ENCODE data around the gene TRIM65. TPM values are rescaled to one million over a fixed set of nuclear protein-coding genes. Genes with fewer than 3 reads are reported as not detected.

The TRIM65 gene, protein sequence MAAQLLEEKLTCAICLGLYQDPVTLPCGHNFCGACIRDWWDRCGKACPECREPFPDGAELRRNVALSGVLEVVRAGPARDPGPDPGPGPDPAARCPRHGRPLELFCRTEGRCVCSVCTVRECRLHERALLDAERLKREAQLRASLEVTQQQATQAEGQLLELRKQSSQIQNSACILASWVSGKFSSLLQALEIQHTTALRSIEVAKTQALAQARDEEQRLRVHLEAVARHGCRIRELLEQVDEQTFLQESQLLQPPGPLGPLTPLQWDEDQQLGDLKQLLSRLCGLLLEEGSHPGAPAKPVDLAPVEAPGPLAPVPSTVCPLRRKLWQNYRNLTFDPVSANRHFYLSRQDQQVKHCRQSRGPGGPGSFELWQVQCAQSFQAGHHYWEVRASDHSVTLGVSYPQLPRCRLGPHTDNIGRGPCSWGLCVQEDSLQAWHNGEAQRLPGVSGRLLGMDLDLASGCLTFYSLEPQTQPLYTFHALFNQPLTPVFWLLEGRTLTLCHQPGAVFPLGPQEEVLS
- total RNA-seq = 10 to 100 TPM; 23.4 to 25.5 TPM
- polyA plus RNA-seq (ENCODE audit: insufficient read depth, low read depth, low replicate concordance) = 8.6 TPM
- long read RNA-seq, donor 1, partial matches to known transcripts = 0 of 6 reads
- long read RNA-seq, donor 1, other reads (novel, unspliced or antisense) = 0 of 6 reads
- long read RNA-seq, donor 2, partial matches to known transcripts = 0 of 3 reads
- long read RNA-seq, donor 2, other reads (novel, unspliced or antisense) = 0 of 3 reads

DNA sequence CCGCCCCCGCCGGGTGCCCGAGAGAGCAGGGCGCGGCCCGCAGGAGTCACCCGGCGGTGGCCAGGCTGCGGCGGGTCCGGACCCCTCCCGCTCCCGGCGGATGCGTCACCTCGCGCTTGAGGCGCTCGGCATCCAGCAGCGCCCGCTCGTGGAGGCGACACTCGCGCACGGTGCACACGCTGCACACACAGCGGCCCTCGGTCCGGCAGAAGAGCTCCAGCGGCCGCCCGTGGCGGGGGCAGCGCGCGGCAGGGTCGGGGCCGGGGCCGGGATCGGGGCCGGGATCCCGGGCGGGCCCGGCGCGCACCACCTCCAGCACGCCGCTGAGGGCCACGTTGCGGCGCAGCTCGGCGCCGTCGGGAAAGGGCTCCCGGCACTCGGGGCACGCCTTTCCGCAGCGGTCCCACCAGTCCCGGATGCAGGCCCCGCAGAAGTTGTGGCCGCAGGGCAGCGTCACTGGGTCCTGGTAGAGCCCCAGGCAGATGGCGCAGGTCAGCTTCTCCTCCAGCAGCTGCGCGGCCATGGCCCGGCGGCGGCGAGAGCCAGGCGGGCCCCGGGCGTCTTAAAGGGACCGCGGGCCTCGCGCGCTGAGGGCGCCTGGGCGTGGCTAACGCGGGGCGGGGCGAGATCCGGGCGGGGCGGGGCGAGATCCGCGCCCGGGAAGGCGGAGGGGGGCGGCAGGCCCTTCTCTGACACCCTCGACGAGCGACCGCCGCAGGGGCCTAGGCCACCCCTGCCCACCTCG, at the start of gene TRIM65:
Gene TRIM65, minus strand, starts transcription at position 537 of the 745 bp plus-strand sequence. Its CDS starts 14 bp downstream, at position 523.
- DNase-seq = peak; percentile 81
- H3K4me3 ChIP-seq = peak within 1 kb of the TSS; percentile 67 to 82
- peak within 1 kb of the TSS; percentile 85 to 89 for H3K27ac ChIP-seq
- intact Hi-C loops (cut with DNase I; ENCODE audit: low total_unique reads) = no loop called here
- H3K4me1 ChIP-seq = peaks cover 30% of the 10 kb centered on the region
- H3K27me3 ChIP-seq = no peaks in the 10 kb centered on the region
- TF ChIP-seq, protein P1, sequence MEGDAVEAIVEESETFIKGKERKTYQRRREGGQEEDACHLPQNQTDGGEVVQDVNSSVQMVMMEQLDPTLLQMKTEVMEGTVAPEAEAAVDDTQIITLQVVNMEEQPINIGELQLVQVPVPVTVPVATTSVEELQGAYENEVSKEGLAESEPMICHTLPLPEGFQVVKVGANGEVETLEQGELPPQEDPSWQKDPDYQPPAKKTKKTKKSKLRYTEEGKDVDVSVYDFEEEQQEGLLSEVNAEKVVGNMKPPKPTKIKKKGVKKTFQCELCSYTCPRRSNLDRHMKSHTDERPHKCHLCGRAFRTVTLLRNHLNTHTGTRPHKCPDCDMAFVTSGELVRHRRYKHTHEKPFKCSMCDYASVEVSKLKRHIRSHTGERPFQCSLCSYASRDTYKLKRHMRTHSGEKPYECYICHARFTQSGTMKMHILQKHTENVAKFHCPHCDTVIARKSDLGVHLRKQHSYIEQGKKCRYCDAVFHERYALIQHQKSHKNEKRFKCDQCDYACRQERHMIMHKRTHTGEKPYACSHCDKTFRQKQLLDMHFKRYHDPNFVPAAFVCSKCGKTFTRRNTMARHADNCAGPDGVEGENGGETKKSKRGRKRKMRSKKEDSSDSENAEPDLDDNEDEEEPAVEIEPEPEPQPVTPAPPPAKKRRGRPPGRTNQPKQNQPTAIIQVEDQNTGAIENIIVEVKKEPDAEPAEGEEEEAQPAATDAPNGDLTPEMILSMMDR (IDR thresholded peaks at IDR 0.05) = peak; percentile 6 to 17 (median 16)
- TF ChIP-seq POLR2A (IDR thresholded peaks at IDR 0.05) = peak; percentile 2
- WGBS, 2 donors = 1% methylated on average over 65 of the region's 102 CpGs; no CpG with 5 or more reads in 1 of the 2 donors
- no peaks in the 10 kb centered on the region for H3K36me3 ChIP-seq (ENCODE audit: low read depth, missing control alignments)
- H3K9me3 ChIP-seq = no peaks in the 10 kb centered on the region

DNA sequence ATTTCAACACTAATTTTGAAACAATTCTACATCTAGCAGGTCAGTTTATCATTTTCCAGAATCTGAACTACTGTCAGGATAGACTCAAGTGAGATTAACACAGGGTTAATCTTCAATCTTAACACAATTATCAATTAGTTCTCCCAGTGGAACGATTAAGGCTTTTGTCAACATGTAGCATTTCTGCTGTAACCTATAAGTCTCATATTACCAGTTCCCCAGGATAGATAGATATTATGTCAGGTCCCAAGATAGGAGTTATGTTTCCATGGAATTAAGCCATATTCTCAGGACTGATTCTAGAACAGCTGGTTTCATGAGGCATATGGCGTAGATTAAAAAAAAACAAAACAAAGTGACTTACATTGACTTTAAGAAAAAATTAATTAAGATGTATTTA, 48.5 kb upstream of the TRIM65 start:
- Histone ChIP-seq H3K4me1 (peaks cover 5% of the 10 kb centered on the region), H3K27me3 (no peaks in the 10 kb centered on the region), H3K36me3 (ENCODE audit: low read depth, missing control alignments) (no peaks in the 10 kb centered on the region), H3K27ac (no peak overlapping the region), H3K4me3 (no peak overlapping the region), H3K9me3 (no peaks in the 10 kb centered on the region)
- TF ChIP-seq POLR2A (IDR thresholded peaks at IDR 0.05) = no peak
- TF ChIP-seq, protein P1 (IDR thresholded peaks at IDR 0.05) = no peak
- intact Hi-C loops (cut with DNase I; ENCODE audit: low total_unique reads) = no loop called here
- WGBS, 2 donors = 61 to 76% methylated on average over 2 of the region's 2 CpGs
- no peak for DNase-seq

DNA sequence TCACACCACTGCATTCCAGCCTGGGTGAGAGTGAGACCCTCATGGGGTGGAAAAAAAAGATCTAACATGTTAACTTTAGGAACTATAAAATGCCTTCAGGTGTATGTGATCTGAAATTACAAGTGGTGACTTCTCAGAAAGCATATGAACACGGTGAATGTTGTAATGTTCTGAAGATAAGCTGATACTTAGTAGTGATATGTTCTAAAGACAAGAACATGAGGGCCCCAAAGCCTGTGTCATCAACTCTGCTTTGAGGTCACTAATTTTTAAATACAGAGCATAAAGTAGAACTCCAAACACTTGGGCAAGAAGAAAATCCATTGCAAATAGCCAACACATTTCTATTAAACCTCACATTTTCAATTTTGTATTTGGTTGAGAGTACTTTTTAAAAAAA, 46.7 kb upstream of the TRIM65 start:
- TF ChIP-seq POLR2A (IDR thresholded peaks at IDR 0.05) = no peak
- TF ChIP-seq, protein P1 (IDR thresholded peaks at IDR 0.05) = no peak
- Histone ChIP-seq H3K9me3 (no peaks in the 10 kb centered on the region), H3K4me3 (no peak overlapping the region), H3K27ac (no peak overlapping the region), H3K27me3 (no peaks in the 10 kb centered on the region), H3K36me3 (ENCODE audit: low read depth, missing control alignments) (no peaks in the 10 kb centered on the region), H3K4me1 (peaks cover 5% of the 10 kb centered on the region)
- intact Hi-C loops (cut with DNase I; ENCODE audit: low total_unique reads) = no loop called here
- DNase-seq = no peak
- WGBS, 2 donors = 60 to 76% methylated on average over 1 of the region's 1 CpG

DNA sequence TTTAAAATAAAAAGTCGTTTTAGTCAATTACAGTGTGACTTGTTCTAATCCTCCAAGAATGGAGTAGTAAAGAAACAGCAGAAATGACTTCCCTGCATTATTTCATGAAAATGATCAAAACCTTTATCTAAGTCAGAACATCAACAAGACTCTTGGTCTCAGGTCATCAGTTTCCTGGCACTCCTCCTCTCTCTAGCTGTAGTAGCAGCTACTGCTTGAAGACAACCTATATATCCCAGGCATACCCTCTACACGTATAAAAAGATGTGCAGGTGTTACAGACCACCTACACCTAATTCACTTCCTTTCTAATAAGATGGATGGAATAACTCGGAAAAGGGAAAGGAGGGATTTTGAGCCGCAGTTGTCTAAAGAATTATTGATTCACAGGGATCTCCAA, 45.7 kb upstream of the TRIM65 start:
- Histone ChIP-seq H3K27me3 (no peaks in the 10 kb centered on the region), H3K27ac (no peak overlapping the region), H3K4me3 (no peak overlapping the region), H3K9me3 (no peaks in the 10 kb centered on the region), H3K4me1 (peaks cover 5% of the 10 kb centered on the region), H3K36me3 (ENCODE audit: low read depth, missing control alignments) (no peaks in the 10 kb centered on the region)
- no peak for DNase-seq
- intact Hi-C loops (cut with DNase I; ENCODE audit: low total_unique reads) = no loop called here
- TF ChIP-seq, protein P1 (IDR thresholded peaks at IDR 0.05) = no peak
- no peak for TF ChIP-seq POLR2A (IDR thresholded peaks at IDR 0.05)
- 90 to 91% methylated on average over 4 of the region's 4 CpGs for WGBS, 2 donors
